ENCODE measurements around the gene RAVER1.
"Not testable (repeated sequence)": the region's sequence is repeated elsewhere in the genome, so short reads cannot be mapped to it uniquely, and the experiment has no call there.

The RAVER1 gene

GRCh38 chr19:10343495-10343894, 10.2 kb upstream of the RAVER1 start:
- no peak for FAIRE-seq

- FAIRE-seq = no peak
These were observed 6.6 kb upstream of the RAVER1 start for GRCh38 chr19:10339977-10340376.

GRCh38 chr19:10339380-10339960, 6.1 kb upstream of the RAVER1 start, which contains the start of gene ICAM3:
TSS of gene ICAM3 (minus strand) at chr19:10339624. CDS start at chr19:10339614, 10 bp downstream.
- no peak for FAIRE-seq

GRCh38 chr19:10338940-10339339, 5.6 kb upstream of the RAVER1 start:
- no peak for FAIRE-seq

GRCh38 chr19:10336725-10337124, 3.4 kb upstream of the RAVER1 start:
- not testable (repeated sequence) for FAIRE-seq

GRCh38 chr19:10335352-10335985, 2.1 kb upstream of the RAVER1 start:
- no peak for FAIRE-seq

GRCh38 chr19:10334588-10335351, 1.4 kb upstream of the RAVER1 start:
- peak; percentile 78 for FAIRE-seq

- no peak for FAIRE-seq
These were observed 644 bp upstream of the RAVER1 start for GRCh38 chr19:10333758-10334587.

GRCh38 chr19:10332158-10332964, 968 bp downstream of the RAVER1 start:
- FAIRE-seq = no peak

GRCh38 chr19:10329555-10329954, 3.8 kb downstream of the RAVER1 start:
- no peak for FAIRE-seq

- no peak for FAIRE-seq
These were observed 4.5 kb downstream of the RAVER1 start for GRCh38 chr19:10328558-10329429.

- no peak for FAIRE-seq
These were observed 5.5 kb downstream of the RAVER1 start for GRCh38 chr19:10327793-10328192.

GRCh38 chr19:10325732-10326131, 7.6 kb downstream of the RAVER1 start:
- no peak for FAIRE-seq

- FAIRE-seq = no peak
These were observed 11.2 kb downstream of the RAVER1 start for GRCh38 chr19:10321874-10322835.

GRCh38 chr19:10321417-10321797, 11.9 kb downstream of the RAVER1 start:
- no peak for FAIRE-seq

GRCh38 chr19:10320602-10321416, 12.5 kb downstream of the RAVER1 start:
- FAIRE-seq = no peak

- FAIRE-seq = no peak
These were observed 14.3 kb downstream of the RAVER1 start for GRCh38 chr19:10318807-10319682.

GRCh38 chr19:10317857-10318462, 15.4 kb downstream of the RAVER1 start:
- no peak for FAIRE-seq

Data from TTC549 (cell line).